Liver (tissue), 9 donors: Measurements from ENCODE around the gene SASH1. TPM values are rescaled to one million over a fixed set of nuclear protein-coding genes. Genes with fewer than 3 reads are reported as not detected.

Experiments used
- DNase-seq: peaks from one replicate; pipeline ENCODE4 v3.0.0-alpha.2; 2017; ENCODE audit warnings: low spot score
- H3K27ac ChIP-seq, 2 donors: one replicate each; pipeline ENCODE4 v1.7.0; 2013; ENCODE audit warnings: inconsistent platforms in 2 of 2, low read length in 2 of 2, control low read depth in 1 of 2, low read depth in 1 of 2, mild to moderate bottlenecking in 1 of 2
- H3K27me3 ChIP-seq, 4 donors: one replicate each; pipeline versions ENCODE4 v1.6.1 to v1.7.0; 2013; ENCODE audit warnings: low read length in 3 of 4, inconsistent platforms in 1 of 4, mild to moderate bottlenecking in 1 of 4, moderate library complexity in 1 of 4; ENCODE audit not compliant: control insufficient read depth in 4 of 4, insufficient read depth in 4 of 4
- H3K36me3 ChIP-seq, 4 donors: one replicate each; pipeline versions ENCODE4 v1.6.1 to v1.7.0; 2013; ENCODE audit warnings: low read length in 3 of 4, mild to moderate bottlenecking in 3 of 4, low read depth in 1 of 4, moderate library complexity in 1 of 4; ENCODE audit not compliant: control insufficient read depth in 4 of 4, insufficient read depth in 3 of 4
- H3K4me1 ChIP-seq, 4 donors: one replicate each; pipeline versions ENCODE4 v1.6.1 to v1.7.0; 2013; ENCODE audit warnings: low read length in 3 of 4, mild to moderate bottlenecking in 3 of 4, moderate library complexity in 1 of 4; ENCODE audit not compliant: control insufficient read depth in 4 of 4, insufficient read depth in 4 of 4
- H3K4me3 ChIP-seq, 3 donors: one replicate each; pipeline versions ENCODE4 v1.6.1 to v1.7.0; 2013; ENCODE audit warnings: low read length in 3 of 3, control low read depth in 1 of 3, low read depth in 1 of 3, mild to moderate bottlenecking in 1 of 3
- H3K9ac ChIP-seq, 2 donors: one replicate each; pipeline ENCODE4 v1.7.0; 2013; ENCODE audit warnings: low read length in 2 of 2, mild to moderate bottlenecking in 2 of 2, moderate library complexity in 2 of 2, control low read depth in 1 of 2, low read depth in 1 of 2
- H3K9me3 ChIP-seq, 4 donors: one replicate each; pipeline versions ENCODE4 v1.6.1 to v1.7.0; 2013; ENCODE audit warnings: low read length in 3 of 4; ENCODE audit not compliant: control insufficient read depth in 4 of 4
- EGR1 ChIP-seq, 2 donors: IDR thresholded peaks; 2 replicates each; pipeline ENCODE4 v1.6.1; 2016 to 2018; ENCODE audit warnings: antibody characterized with exemption in 2 of 2, low read depth in 2 of 2
- FOXA1 ChIP-seq: IDR thresholded peaks from 2 replicates; pipeline ENCODE4 v1.6.1; 2016; ENCODE audit warnings: antibody characterized with exemption
- FOXA2 ChIP-seq: IDR thresholded peaks from 2 replicates; pipeline ENCODE4 v1.6.1; 2016; ENCODE audit warnings: antibody characterized with exemption
- GABPA ChIP-seq, 2 donors: IDR thresholded peaks in 1 of 2; conservative IDR thresholded peaks in 1 of 2; 2 replicates each; pipeline ENCODE4 v1.6.1; 2016; ENCODE audit warnings: antibody characterized with exemption in 2 of 2, mild to moderate bottlenecking in 1 of 2, moderate library complexity in 1 of 2
- HNF4A ChIP-seq, 2 donors: conservative IDR thresholded peaks; 2 replicates each; pipeline ENCODE4 v1.6.1; 2016; ENCODE audit warnings: antibody characterized with exemption in 2 of 2, mild to moderate bottlenecking in 2 of 2
- HNF4G ChIP-seq: IDR thresholded peaks from 2 replicates; pipeline ENCODE4 v1.6.1; 2016; ENCODE audit warnings: antibody characterized with exemption
- JUND ChIP-seq, 2 donors: IDR thresholded peaks; 2 replicates each; pipeline ENCODE4 v1.6.1; 2016; ENCODE audit warnings: antibody characterized with exemption in 2 of 2
- NR2F2 ChIP-seq: IDR thresholded peaks from 2 replicates; pipeline ENCODE4 v1.6.1; 2016; ENCODE audit warnings: antibody characterized with exemption
- RAD21 ChIP-seq, 2 donors: IDR thresholded peaks; 2 replicates each; pipeline ENCODE4 v1.6.1; 2016; ENCODE audit warnings: antibody characterized with exemption in 2 of 2, mild to moderate bottlenecking in 2 of 2
- RXRA ChIP-seq, 2 donors: IDR thresholded peaks; 2 replicates each; pipeline ENCODE4 v1.6.1; 2017 to 2018; ENCODE audit warnings: antibody characterized with exemption in 2 of 2, mild to moderate bottlenecking in 1 of 2
- SP1 ChIP-seq: IDR thresholded peaks from 2 replicates; pipeline ENCODE4 v1.6.1; 2018; ENCODE audit warnings: antibody characterized with exemption, mild to moderate bottlenecking
- TAF1 ChIP-seq: conservative IDR thresholded peaks from 2 replicates; pipeline ENCODE4 v1.6.1; 2016; ENCODE audit warnings: antibody characterized with exemption, mild to moderate bottlenecking
- YY1 ChIP-seq: IDR thresholded peaks from 2 replicates; pipeline ENCODE4 v1.6.1; 2016; ENCODE audit warnings: antibody characterized with exemption, mild to moderate bottlenecking
- WGBS: extraction: QIAGEN DNeasy Blood & Tissue Kit; methylation state at CpG from one replicate; pipeline ENCODE4 v1.1.7; 2013; 5-methylcytosine and 5-hydroxymethylcytosine counted together
- polyA plus RNA-seq, 2 donors: library from polyadenylated mRNA; stranded (reverse) in 1 of 2; unstranded in 1 of 2; fragments of 200-250 nt in 1 of 2; fragments of >200 nt in 1 of 2; fragmentation: Nextera tagmentation in 1 of 2; extraction: Ambion mirVana in 1 of 2; gene quantifications; one replicate each; pipeline versions ENCODE4 v1.2.1 to v1.2.3, GENCODE V29; 2013 to 2015
- total RNA-seq, 2 donors: library from RNA; depleted of rRNA; stranded (reverse); fragments of >200 nt; gene quantifications; one replicate each; pipeline ENCODE4 v1.2.3, GENCODE V29; 2014
- TF ChIP-seq, protein P1 (sequence below): IDR thresholded peaks from 2 replicates; pipeline ENCODE4 v1.6.1; 2016; ENCODE audit warnings: antibody characterized with exemption, mild to moderate bottlenecking
- TF ChIP-seq, protein P2 (sequence below): IDR thresholded peaks from 2 replicates; pipeline ENCODE4 v1.6.1; 2016; ENCODE audit warnings: antibody characterized with exemption
- TF ChIP-seq, protein P3 (sequence below): fragments of 150-350 bp; IDR thresholded peaks from 2 replicates; pipeline ENCODE4 v1.5.1; 2017; ENCODE audit warnings: improper control_type of control experiment, low read depth, low read length; ENCODE audit not compliant: missing input control
- TF ChIP-seq, protein P4 (sequence below): IDR thresholded peaks from 2 replicates; pipeline ENCODE4 v1.6.1; 2016; ENCODE audit warnings: antibody characterized with exemption
- TF ChIP-seq, protein P5 (sequence below): IDR thresholded peaks from 2 replicates; pipeline ENCODE4 v1.6.1; 2016; ENCODE audit warnings: antibody characterized with exemption
- donor health status: healthy.
- donor health status: healthy.
- donor health status: healthy.
- donor health status: healthy.
- donor health status: healthy.

Gene SASH1
- total and polyA plus RNA-seq, 4 donors: 3.5 to 16.4 (median 7.6) TPM

DNA sequence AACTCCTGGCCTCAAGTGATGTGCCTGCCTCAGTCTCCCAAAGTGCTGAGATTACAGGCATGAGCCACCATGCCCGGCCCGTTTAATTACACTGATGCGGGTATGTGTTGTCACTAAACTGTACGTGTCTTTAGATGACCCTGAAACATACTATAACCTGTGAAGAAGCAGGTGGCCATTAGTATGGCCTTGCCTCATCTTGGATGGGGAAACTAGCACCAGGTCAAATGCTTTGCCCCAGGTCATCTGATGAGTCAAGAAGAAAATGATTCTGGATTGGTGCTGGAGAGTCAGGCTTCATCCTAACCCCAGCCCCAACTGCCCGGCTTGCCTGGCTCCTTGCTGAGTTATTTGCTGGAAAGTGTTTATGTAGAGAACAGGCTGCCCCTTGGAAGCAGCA is 2.9 kb upstream of the SASH1 start (continued):
- TF ChIP-seq HNF4G: no peak

DNA sequence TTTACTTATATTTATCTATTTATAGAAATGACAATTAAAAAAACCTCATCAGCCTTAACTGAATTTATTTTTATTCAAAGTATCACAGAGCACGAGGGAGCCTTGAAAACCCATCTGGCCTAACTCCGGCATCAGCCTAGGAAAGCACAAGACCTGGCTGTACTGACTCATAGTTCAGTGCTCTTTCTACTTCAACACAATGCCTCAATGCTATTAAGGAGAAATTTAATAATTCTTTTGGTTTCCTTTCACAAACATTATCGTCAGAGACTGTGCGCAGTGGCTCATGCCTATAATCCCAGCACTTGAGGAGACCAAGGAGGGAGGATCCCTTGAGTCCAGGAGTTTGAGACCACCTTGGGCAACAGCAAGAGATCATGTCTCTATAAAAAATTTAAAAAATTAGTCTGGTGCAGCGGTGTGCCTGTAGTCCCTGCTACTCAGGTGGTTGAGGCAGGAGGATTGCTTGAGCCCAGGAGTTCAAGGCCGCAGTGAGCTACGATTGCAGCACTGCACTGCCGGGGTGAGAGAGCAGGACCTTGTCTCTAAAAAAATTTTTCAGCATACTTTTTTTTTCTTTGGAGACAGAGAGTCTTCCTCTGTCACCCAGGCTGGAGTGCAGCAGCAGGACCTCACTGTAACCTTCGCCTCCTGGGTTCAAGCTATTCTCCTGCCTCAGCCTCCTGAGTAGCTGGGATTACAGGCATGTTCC is 1.9 kb upstream of the SASH1 start:
- no peaks in the 10 kb centered on the region for H3K36me3 ChIP-seq
- no peaks in the 10 kb centered on the region for H3K9me3 ChIP-seq
- H3K27me3 ChIP-seq: no peaks in the 10 kb centered on the region
- WGBS: 94% methylated on average over 9 of the region's 9 CpGs
- H3K4me3 ChIP-seq: no peak overlapping the region
- peaks cover 2 to 17% (median 14%) of the 10 kb centered on the region in 4 donors for H3K4me1 ChIP-seq
- TF ChIP-seq, protein P1, sequence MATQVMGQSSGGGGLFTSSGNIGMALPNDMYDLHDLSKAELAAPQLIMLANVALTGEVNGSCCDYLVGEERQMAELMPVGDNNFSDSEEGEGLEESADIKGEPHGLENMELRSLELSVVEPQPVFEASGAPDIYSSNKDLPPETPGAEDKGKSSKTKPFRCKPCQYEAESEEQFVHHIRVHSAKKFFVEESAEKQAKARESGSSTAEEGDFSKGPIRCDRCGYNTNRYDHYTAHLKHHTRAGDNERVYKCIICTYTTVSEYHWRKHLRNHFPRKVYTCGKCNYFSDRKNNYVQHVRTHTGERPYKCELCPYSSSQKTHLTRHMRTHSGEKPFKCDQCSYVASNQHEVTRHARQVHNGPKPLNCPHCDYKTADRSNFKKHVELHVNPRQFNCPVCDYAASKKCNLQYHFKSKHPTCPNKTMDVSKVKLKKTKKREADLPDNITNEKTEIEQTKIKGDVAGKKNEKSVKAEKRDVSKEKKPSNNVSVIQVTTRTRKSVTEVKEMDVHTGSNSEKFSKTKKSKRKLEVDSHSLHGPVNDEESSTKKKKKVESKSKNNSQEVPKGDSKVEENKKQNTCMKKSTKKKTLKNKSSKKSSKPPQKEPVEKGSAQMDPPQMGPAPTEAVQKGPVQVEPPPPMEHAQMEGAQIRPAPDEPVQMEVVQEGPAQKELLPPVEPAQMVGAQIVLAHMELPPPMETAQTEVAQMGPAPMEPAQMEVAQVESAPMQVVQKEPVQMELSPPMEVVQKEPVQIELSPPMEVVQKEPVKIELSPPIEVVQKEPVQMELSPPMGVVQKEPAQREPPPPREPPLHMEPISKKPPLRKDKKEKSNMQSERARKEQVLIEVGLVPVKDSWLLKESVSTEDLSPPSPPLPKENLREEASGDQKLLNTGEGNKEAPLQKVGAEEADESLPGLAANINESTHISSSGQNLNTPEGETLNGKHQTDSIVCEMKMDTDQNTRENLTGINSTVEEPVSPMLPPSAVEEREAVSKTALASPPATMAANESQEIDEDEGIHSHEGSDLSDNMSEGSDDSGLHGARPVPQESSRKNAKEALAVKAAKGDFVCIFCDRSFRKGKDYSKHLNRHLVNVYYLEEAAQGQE: no peak
- no peak for TF ChIP-seq YY1
- TF ChIP-seq, protein P2, sequence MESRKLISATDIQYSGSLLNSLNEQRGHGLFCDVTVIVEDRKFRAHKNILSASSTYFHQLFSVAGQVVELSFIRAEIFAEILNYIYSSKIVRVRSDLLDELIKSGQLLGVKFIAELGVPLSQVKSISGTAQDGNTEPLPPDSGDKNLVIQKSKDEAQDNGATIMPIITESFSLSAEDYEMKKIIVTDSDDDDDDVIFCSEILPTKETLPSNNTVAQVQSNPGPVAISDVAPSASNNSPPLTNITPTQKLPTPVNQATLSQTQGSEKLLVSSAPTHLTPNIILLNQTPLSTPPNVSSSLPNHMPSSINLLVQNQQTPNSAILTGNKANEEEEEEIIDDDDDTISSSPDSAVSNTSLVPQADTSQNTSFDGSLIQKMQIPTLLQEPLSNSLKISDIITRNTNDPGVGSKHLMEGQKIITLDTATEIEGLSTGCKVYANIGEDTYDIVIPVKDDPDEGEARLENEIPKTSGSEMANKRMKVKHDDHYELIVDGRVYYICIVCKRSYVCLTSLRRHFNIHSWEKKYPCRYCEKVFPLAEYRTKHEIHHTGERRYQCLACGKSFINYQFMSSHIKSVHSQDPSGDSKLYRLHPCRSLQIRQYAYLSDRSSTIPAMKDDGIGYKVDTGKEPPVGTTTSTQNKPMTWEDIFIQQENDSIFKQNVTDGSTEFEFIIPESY: no peak
- TF ChIP-seq, protein P3, sequence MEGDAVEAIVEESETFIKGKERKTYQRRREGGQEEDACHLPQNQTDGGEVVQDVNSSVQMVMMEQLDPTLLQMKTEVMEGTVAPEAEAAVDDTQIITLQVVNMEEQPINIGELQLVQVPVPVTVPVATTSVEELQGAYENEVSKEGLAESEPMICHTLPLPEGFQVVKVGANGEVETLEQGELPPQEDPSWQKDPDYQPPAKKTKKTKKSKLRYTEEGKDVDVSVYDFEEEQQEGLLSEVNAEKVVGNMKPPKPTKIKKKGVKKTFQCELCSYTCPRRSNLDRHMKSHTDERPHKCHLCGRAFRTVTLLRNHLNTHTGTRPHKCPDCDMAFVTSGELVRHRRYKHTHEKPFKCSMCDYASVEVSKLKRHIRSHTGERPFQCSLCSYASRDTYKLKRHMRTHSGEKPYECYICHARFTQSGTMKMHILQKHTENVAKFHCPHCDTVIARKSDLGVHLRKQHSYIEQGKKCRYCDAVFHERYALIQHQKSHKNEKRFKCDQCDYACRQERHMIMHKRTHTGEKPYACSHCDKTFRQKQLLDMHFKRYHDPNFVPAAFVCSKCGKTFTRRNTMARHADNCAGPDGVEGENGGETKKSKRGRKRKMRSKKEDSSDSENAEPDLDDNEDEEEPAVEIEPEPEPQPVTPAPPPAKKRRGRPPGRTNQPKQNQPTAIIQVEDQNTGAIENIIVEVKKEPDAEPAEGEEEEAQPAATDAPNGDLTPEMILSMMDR: no peak
- TF ChIP-seq SP1: no peak
- TF ChIP-seq JUND (IDR thresholded peaks at IDR 0.05): no peak
- no peak for TF ChIP-seq FOXA1
- TF ChIP-seq RAD21 (IDR thresholded peaks at IDR 0.05): no peak
- TF ChIP-seq TAF1: no peak
- TF ChIP-seq, protein P4, sequence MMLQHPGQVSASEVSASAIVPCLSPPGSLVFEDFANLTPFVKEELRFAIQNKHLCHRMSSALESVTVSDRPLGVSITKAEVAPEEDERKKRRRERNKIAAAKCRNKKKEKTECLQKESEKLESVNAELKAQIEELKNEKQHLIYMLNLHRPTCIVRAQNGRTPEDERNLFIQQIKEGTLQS: no peak
- TF ChIP-seq NR2F2: no peak
- no peak for TF ChIP-seq RXRA (IDR thresholded peaks at IDR 0.05)
- TF ChIP-seq HNF4G: no peak
- no peak for TF ChIP-seq FOXA2
- TF ChIP-seq, protein P5, sequence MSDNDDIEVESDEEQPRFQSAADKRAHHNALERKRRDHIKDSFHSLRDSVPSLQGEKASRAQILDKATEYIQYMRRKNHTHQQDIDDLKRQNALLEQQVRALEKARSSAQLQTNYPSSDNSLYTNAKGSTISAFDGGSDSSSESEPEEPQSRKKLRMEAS: no peak
- TF ChIP-seq HNF4A (conservative IDR thresholded peaks at IDR 0.05): no peak
- no peak for TF ChIP-seq GABPA (IDR thresholded peaks at IDR 0.05 in 1 of 2, conservative IDR thresholded peaks at IDR 0.05 in 1 of 2)
- no peak for TF ChIP-seq EGR1 (IDR thresholded peaks at IDR 0.05; ENCODE audit: low read depth in 2 of 2)
- H3K27ac ChIP-seq: no peak overlapping the region
- DNase-seq: no peak
- H3K9ac ChIP-seq: no peak overlapping the region
